Calu3 (cell line): ENCODE results near the gene NFAM1. TPM values are rescaled to one million over a fixed set of nuclear protein-coding genes. Genes with fewer than 3 reads are reported as not detected.

Experiments
- BruUV-seq: library from RNA; stranded (reverse); fragments of 400-500 nt; replicated peaks from 2 replicates; lab custom pipeline; 2021; lab: Mats Ljungman, UMichigan
- CTCF ChIA-PET: fragments of 300-600 bp; sonication (Branson Sonifier 250); formaldehyde crosslinking; loops from one replicate; lab custom pipeline; 2022; ENCODE audit warnings: antibody characterized with exemption; lab: Charles Lee
- DNase-seq: peaks from one replicate; pipeline ENCODE4 v3.0.0; 2022
- H3K27ac Mint-ChIP-seq: one replicate; pipeline ENCODE4 v1.8.0; 2022; ENCODE audit warnings: mixed read lengths; ENCODE audit not compliant: unreplicated experiment
- H3K27me3 Mint-ChIP-seq: one replicate; pipeline ENCODE4 v1.8.0; 2022; ENCODE audit warnings: mixed read lengths; ENCODE audit not compliant: unreplicated experiment
- H3K36me3 Mint-ChIP-seq: one replicate; pipeline ENCODE4 v1.8.0; 2022; ENCODE audit warnings: mild to moderate bottlenecking, moderate library complexity, mixed read lengths; ENCODE audit not compliant: insufficient read depth, unreplicated experiment
- H3K4me1 Mint-ChIP-seq: one replicate; pipeline ENCODE4 v1.8.0; 2022; ENCODE audit warnings: mild to moderate bottlenecking, low read depth, mixed read lengths; ENCODE audit not compliant: unreplicated experiment
- H3K4me3 Mint-ChIP-seq: one replicate; pipeline ENCODE4 v1.8.0; 2022; ENCODE audit warnings: mild to moderate bottlenecking, low read depth, moderate library complexity, mixed read lengths; ENCODE audit not compliant: unreplicated experiment
- H3K9me3 Mint-ChIP-seq: one replicate; pipeline ENCODE4 v1.8.0; 2022; ENCODE audit warnings: low read depth, mixed read lengths; ENCODE audit not compliant: unreplicated experiment
- intact Hi-C: fragments of 100-400 bp; cut with micrococcal nuclease; formaldehyde crosslinking; loops from one replicate; pipeline ENCODE4 v1.10.0; 2022; ENCODE audit not compliant: unreplicated experiment
- total RNA-seq: library from RNA; stranded (reverse); gene quantifications from 2 replicates; pipeline ENCODE4 v1.2.3, GENCODE V29; 2022
- TF ChIP-seq, protein P1 (sequence below): fragments of 200-600 bp; IDR thresholded peaks from one replicate; pipeline ENCODE4 v1.8.0; 2022; ENCODE audit warnings: antibody characterized with exemption; ENCODE audit not compliant: unreplicated experiment

NFAM1 gene
- total RNA-seq, 1 experiment from 2014 or later: 0.50 TPM

DNA sequence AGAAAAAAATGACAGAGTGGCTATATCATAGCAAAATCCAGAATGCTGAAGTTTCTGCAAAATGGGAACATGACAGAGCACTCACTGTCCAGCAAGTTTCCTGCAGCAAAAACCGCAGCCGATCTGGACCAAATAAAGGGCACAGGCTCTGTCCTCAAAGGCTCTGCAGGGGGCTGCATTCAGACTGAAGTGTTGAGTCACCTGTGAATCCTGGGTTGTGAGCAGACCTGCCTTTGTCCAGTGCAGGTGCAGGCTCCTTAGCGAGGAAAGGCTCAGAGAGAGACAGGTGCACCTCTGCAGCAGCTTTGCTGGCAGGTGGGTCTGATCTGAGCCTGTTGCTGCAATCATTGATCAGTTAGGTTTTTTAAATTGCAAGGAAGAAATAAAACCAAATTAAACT, 29.3 kb upstream of the NFAM1 start:
- intact Hi-C loops: no loop called here
- BruUV-seq: no TSS peak
- CTCF ChIA-PET: no interaction called here

DNA sequence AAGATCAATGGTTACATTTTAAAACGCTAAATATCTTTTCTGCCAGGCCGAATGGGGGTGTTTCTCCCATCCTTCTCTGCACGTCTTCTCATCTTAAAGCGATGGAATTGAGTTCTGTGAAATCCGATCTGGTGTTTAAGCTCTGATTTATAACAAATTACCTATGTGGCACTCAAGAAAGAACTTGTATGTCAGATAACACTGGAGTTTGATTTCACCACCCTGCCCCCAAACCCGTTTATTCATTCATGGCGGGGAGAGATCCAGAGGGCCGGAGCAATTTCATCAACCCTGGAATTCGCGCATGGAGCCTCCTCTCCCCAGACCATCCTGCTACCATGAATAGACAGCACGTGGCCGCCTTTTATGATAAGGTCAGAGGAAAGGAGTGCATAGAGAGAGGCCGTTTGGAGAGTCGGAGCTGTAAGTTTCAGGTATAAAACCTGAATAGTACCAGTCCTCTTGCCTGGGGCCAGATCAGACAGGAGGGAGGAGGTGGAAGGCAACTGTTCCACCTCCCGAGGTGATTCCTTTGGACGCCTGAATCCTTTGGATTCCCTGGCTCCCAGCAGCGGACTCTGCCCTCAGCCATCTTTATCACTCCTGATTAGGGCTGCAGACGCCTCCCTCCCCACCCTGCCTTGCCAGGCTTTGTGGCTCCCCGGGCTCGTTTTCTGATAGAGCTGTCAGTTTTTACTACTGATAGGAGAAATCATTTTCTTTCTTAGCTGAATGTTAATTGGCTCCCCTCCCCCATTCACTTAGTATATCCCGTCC, 27.3 kb upstream of the NFAM1 start:
- H3K27me3 Mint-ChIP-seq: peaks cover 87% of the 10 kb centered on the region
- no peak overlapping the region for H3K27ac Mint-ChIP-seq
- BruUV-seq: no TSS peak
- no peaks in the 10 kb centered on the region for H3K9me3 Mint-ChIP-seq
- intact Hi-C loops: no loop called here
- H3K4me3 Mint-ChIP-seq: no peak overlapping the region
- H3K36me3 Mint-ChIP-seq: peaks cover 5% of the 10 kb centered on the region
- no peaks in the 10 kb centered on the region for H3K4me1 Mint-ChIP-seq
- TF ChIP-seq, protein P1, sequence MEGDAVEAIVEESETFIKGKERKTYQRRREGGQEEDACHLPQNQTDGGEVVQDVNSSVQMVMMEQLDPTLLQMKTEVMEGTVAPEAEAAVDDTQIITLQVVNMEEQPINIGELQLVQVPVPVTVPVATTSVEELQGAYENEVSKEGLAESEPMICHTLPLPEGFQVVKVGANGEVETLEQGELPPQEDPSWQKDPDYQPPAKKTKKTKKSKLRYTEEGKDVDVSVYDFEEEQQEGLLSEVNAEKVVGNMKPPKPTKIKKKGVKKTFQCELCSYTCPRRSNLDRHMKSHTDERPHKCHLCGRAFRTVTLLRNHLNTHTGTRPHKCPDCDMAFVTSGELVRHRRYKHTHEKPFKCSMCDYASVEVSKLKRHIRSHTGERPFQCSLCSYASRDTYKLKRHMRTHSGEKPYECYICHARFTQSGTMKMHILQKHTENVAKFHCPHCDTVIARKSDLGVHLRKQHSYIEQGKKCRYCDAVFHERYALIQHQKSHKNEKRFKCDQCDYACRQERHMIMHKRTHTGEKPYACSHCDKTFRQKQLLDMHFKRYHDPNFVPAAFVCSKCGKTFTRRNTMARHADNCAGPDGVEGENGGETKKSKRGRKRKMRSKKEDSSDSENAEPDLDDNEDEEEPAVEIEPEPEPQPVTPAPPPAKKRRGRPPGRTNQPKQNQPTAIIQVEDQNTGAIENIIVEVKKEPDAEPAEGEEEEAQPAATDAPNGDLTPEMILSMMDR: no peak
- CTCF ChIA-PET: interaction anchor here (0.6 kb wide), 2 partner anchors 8 to 713 kb away, joined by 3 read pairs; no protein-coding TSS in a partner anchor
- no peak for DNase-seq

More for the DNA sequence above, 29.3 kb upstream of the NFAM1 start:
- Mint-ChIP-seq H3K4me3 (no peak overlapping the region), H3K4me1 (no peaks in the 10 kb centered on the region), H3K9me3 (no peaks in the 10 kb centered on the region), H3K27ac (no peak overlapping the region), H3K36me3 (peaks cover 5% of the 10 kb centered on the region), H3K27me3 (peaks cover 77% of the 10 kb centered on the region)
- TF ChIP-seq, protein P1: no peak
- no peak for DNase-seq

DNA sequence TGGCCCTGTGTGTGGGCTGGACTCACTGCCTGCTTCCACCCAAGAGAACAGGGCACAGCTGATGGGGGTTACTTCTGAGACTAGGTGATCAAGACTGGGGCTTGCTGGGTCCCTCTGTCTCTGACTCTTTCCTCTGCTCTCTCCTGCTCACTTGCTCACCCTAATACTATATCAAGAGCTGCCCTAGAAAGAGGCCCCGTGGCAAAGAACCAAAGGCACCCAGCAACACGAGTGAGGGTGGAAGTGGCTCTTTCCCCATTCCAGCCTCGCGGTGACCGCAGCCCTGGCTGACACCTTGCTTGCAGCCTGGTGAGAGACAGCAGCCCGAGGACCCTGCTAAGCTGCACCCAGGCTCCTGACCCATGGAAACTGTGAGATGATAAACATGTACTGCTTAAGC, 20.7 kb upstream of the NFAM1 start:
- no peak overlapping the region for H3K27ac Mint-ChIP-seq
- intact Hi-C loops: no loop called here
- DNase-seq: no peak
- TF ChIP-seq, protein P1: no peak
- H3K36me3 Mint-ChIP-seq: no peaks in the 10 kb centered on the region
- no peaks in the 10 kb centered on the region for H3K4me1 Mint-ChIP-seq
- BruUV-seq: no TSS peak
- no peaks in the 10 kb centered on the region for H3K9me3 Mint-ChIP-seq
- CTCF ChIA-PET: interaction anchor here (0.5 kb wide), 1 partner anchor 642 kb away, joined by 5 read pairs; no protein-coding TSS in a partner anchor
- peaks cover 66% of the 10 kb centered on the region for H3K27me3 Mint-ChIP-seq
- no peak overlapping the region for H3K4me3 Mint-ChIP-seq

DNA sequence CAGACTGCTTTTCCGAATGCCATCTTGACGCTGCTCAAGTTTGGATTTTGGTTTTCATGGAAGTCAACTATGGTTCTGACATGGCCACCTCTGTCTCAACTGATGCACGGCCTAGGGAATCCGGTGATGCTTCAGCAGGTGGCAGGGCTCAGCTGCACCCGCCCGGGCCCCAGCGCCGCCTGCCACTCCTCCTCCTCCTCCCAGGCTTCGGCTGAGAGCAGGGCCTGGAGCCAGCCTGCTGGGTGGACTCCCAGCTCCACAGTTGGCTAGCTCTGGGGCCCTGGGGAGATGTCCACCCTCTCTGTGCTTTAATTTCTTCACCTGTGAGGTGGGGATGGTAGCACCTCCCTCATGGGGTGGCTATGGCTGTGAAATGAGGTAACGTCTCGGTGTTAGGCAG, 20.3 kb upstream of the NFAM1 start:
- CTCF ChIA-PET: no interaction called here
- H3K4me3 Mint-ChIP-seq: no peak overlapping the region

More for the DNA sequence above, 20.3 kb upstream of the NFAM1 start:
- H3K4me1 Mint-ChIP-seq: no peaks in the 10 kb centered on the region
- intact Hi-C loops: no loop called here
- peaks cover 62% of the 10 kb centered on the region for H3K27me3 Mint-ChIP-seq
- TF ChIP-seq, protein P1: no peak
- no peaks in the 10 kb centered on the region for H3K36me3 Mint-ChIP-seq
- no peak overlapping the region for H3K27ac Mint-ChIP-seq
- BruUV-seq: no TSS peak
- H3K9me3 Mint-ChIP-seq: no peaks in the 10 kb centered on the region
- DNase-seq: no peak
